ENCODE measurements around the gene GNG7.

DNA sequence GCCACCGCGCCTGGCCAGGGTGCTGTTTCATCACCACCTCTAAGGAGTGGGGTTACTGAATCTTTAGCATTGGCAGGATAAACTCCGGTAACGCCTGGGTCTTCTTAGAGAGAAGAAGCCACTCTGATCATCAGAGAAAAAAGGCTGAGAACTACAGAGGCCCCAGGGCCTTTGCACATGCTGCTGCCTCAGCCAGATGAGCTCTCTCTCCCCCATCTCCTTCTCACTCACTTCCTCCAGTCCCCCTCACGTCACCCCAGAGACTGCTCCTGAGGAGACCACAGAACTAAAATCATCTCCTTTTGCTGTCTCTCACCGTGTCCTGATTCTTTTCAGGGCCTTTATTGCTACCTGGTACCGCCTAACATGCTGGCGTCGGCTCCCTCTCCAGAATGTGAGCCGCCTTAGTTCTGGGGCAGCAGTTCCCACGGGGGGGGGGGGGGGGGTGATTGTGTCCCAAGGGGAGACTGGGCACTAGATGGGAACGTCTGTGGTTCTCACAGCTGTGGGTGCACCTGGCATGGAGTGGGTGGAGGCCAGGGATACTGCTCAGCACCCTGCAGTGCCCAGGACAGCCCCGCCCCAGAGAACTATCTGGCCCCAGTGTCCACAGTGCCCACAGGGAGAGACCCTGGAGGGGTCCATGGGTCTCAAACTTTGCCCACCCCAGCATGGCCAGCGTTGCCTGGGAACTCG lies 23.8 kb upstream of the GNG7 start:
- TF ChIP-seq TAF1 (IDR thresholded peaks at IDR 0.05; ENCODE audit: low read depth, low read length) (no peak), POLR2AphosphoS5 (IDR thresholded peaks at IDR 0.05; ENCODE audit: low read depth, low read length) (no peak), POLR2A (IDR thresholded peaks at IDR 0.05; ENCODE audit: low read depth, low read length) (no peak), SPI1 (IDR thresholded peaks at IDR 0.05; ENCODE audit: low read depth, low read length) (no peak)

Measured in GM12891 (cell line).